DOHH2 (cell line): ENCODE results near the gene ST8SIA6.

Experiments used
- H3F3A ChIP-seq: fragments of 200-600 bp; sonication (generic), shearing (Covaris generic); 2 replicates; pipeline ENCODE4 v1.6.0; 2016; ENCODE audit warnings: antibody characterized with exemption, mild to moderate bottlenecking; ENCODE audit not compliant: control insufficient read depth, insufficient read depth
- H3K27ac ChIP-seq: fragments of 200-600 bp; sonication (generic); 2 replicates; pipeline ENCODE4 v1.5.1; 2014; ENCODE audit warnings: low read depth, mild to moderate bottlenecking, low read length, moderate library complexity
- H3K27me3 ChIP-seq: fragments of 200-600 bp; sonication (generic); 2 replicates; pipeline ENCODE4 v1.6.1; 2014; ENCODE audit warnings: mild to moderate bottlenecking, low read length, mixed read lengths; ENCODE audit not compliant: control insufficient read depth
- H3K36me3 ChIP-seq: fragments of 200-600 bp; sonication (generic); 2 replicates; pipeline ENCODE4 v1.6.1; 2014; ENCODE audit warnings: mild to moderate bottlenecking, low read length, moderate library complexity, mixed read lengths; ENCODE audit not compliant: control insufficient read depth
- H3K4me1 ChIP-seq: fragments of 200-600 bp; sonication (generic); 2 replicates; pipeline ENCODE4 v1.6.1; 2014; ENCODE audit warnings: mild to moderate bottlenecking, low read length, mixed read lengths; ENCODE audit not compliant: control insufficient read depth
- H3K4me2 ChIP-seq: fragments of 200-600 bp; sonication (generic); 2 replicates; pipeline ENCODE4 v1.6.0; 2014; ENCODE audit warnings: mild to moderate bottlenecking, low read length, moderate library complexity
- H3K4me3 ChIP-seq: fragments of 200-600 bp; sonication (generic); 2 replicates; pipeline ENCODE4 v1.5.1; 2014; ENCODE audit warnings: mild to moderate bottlenecking, low read length, mixed read lengths
- H3K79me2 ChIP-seq: fragments of 200-600 bp; sonication (generic); 2 replicates; pipeline ENCODE4 v1.6.1; 2014; ENCODE audit warnings: mild to moderate bottlenecking, low read length, mixed read lengths; ENCODE audit not compliant: control insufficient read depth
- H3K9me2 ChIP-seq: fragments of 200-600 bp; sonication (generic); replicated peaks from 2 replicates; pipeline ENCODE4 v1.6.1; 2014; ENCODE audit warnings: mild to moderate bottlenecking, low read length, mixed read lengths; ENCODE audit not compliant: control insufficient read depth
- H3K9me3 ChIP-seq: fragments of 200-600 bp; sonication (generic); 2 replicates; pipeline ENCODE4 v1.6.1; 2014; ENCODE audit warnings: antibody characterized with exemption, low read length, mixed read lengths; ENCODE audit not compliant: control insufficient read depth, insufficient read depth
- H4K20me1 ChIP-seq: fragments of 200-600 bp; sonication (generic); 2 replicates; pipeline ENCODE4 v1.6.0; 2014; ENCODE audit warnings: low read depth, mild to moderate bottlenecking, antibody characterized with exemption, low read length, moderate library complexity; ENCODE audit not compliant: control insufficient read depth, insufficient read depth
- CTCF ChIP-seq: fragments of 200-600 bp; sonication (generic); IDR thresholded peaks from one replicate; pipeline ENCODE4 v1.5.1; 2014; ENCODE audit warnings: antibody characterized with exemption, mild to moderate bottlenecking, low read depth, low read length; ENCODE audit not compliant: poor library complexity, severe bottlenecking
- EZH2phosphoT487 ChIP-seq: fragments of 200-600 bp; sonication (generic); IDR thresholded peaks from 2 replicates; pipeline ENCODE4 v1.6.1; 2017; ENCODE audit warnings: borderline replicate concordance, mild to moderate bottlenecking, antibody characterized with exemption, low read length, moderate library complexity, mixed read lengths

The ST8SIA6 gene

GRCh38 chr10:17383801-17384555 lies 70.4 kb downstream of the ST8SIA6 start:
- Histone ChIP-seq H3F3A (no peaks in the 10 kb centered on the region), H3K27ac (no peak overlapping the region), H3K27me3 (no peaks in the 10 kb centered on the region), H3K4me3 (no peak overlapping the region), H3K36me3 (no peaks in the 10 kb centered on the region), H3K4me1 (no peaks in the 10 kb centered on the region), H3K9me2 (no peaks in the 10 kb centered on the region), H3K79me2 (no peaks in the 10 kb centered on the region), H4K20me1 (no peaks in the 10 kb centered on the region), H3K9me3 (no peaks in the 10 kb centered on the region), H3K4me2 (no peak overlapping the region)
- TF ChIP-seq CTCF (no peak), EZH2phosphoT487 (no peak)

- no peaks in the 10 kb centered on the region for H3K9me2 ChIP-seq
- no peaks in the 10 kb centered on the region for H3K36me3 ChIP-seq
- no peaks in the 10 kb centered on the region for H3F3A ChIP-seq
- no peaks in the 10 kb centered on the region for H3K9me3 ChIP-seq
- no peaks in the 10 kb centered on the region for H3K27me3 ChIP-seq
- TF ChIP-seq CTCF (no peak), EZH2phosphoT487 (no peak)
- no peak overlapping the region for H3K4me3 ChIP-seq
- no peaks in the 10 kb centered on the region for H3K79me2 ChIP-seq
- H4K20me1 ChIP-seq, result no peaks in the 10 kb centered on the region
- no peak overlapping the region for H3K4me2 ChIP-seq
- no peaks in the 10 kb centered on the region for H3K4me1 ChIP-seq
- no peak overlapping the region for H3K27ac ChIP-seq
These were observed 72.8 kb downstream of the ST8SIA6 start for GRCh38 chr10:17381502-17382142.

- Histone ChIP-seq H3K27me3 (no peaks in the 10 kb centered on the region), H3K4me2 (no peak overlapping the region), H3K4me3 (no peak overlapping the region), H3K4me1 (no peaks in the 10 kb centered on the region), H3F3A (no peaks in the 10 kb centered on the region), H3K79me2 (no peaks in the 10 kb centered on the region), H4K20me1 (no peaks in the 10 kb centered on the region), H3K27ac (no peak overlapping the region), H3K9me3 (no peaks in the 10 kb centered on the region), H3K36me3 (no peaks in the 10 kb centered on the region), H3K9me2 (no peaks in the 10 kb centered on the region)
- TF ChIP-seq CTCF (no peak), EZH2phosphoT487 (no peak)
These were observed 73.5 kb downstream of the ST8SIA6 start for GRCh38 chr10:17380888-17381287.
